ENCODE measurements around the gene TNFRSF18.
"Not testable (repeated sequence)": the region's sequence is repeated elsewhere in the genome, so short reads cannot be mapped to it uniquely, and the experiment has no call there.

Gene TNFRSF18

GRCh38 chr1:1177452-1178206 lies 28.8 kb downstream of the TNFRSF18 start:
- TF ChIP-seq CTCF (IDR thresholded peaks at IDR 0.05; ENCODE audit: insufficient read depth, low read length, poor library complexity, severe bottlenecking): no peak
- H3K27me3 ChIP-seq (replicated peaks; ENCODE audit: control insufficient read depth, insufficient read depth, low read length): no peaks in the 10 kb centered on the region; the same call in none of the 2 replicates
- DNase-seq (ENCODE audit: extremely low read depth, insufficient read length): peak; percentile 2
- no peak overlapping the region for H3K4me3 ChIP-seq (replicated peaks; ENCODE audit: low read depth, low read length)
- no peaks in the 10 kb centered on the region for H3K36me3 ChIP-seq (ENCODE audit: control insufficient read depth, insufficient read depth, low read length)

DNA sequence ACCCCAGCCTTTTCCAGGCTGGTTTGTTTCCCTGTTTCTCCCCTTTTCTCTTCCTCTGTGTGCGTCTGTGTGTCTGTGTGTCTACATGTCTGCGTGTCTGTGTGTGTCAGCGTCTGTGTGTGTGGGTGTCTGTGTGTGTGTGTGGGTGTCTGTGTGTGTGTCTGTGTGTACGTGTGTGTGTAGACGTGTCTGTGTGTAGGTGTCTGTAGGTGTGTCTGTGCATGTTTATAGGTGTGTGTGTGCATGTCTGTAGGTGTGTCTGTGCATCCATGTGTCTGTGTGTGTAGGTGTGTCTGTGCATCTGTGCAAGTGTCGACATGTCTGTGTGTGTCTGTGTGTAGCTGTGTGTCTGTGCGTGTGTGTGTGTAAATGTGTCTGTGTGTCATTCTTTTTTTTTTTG lies 29.5 kb downstream of the TNFRSF18 start:
- Histone ChIP-seq H3K27me3 (replicated peaks; ENCODE audit: control insufficient read depth, insufficient read depth, low read length) (no peaks in the 10 kb centered on the region; the same call in none of the 2 replicates), H3K36me3 (ENCODE audit: control insufficient read depth, insufficient read depth, low read length) (no peaks in the 10 kb centered on the region)
- no peak for DNase-seq (ENCODE audit: extremely low read depth, insufficient read length)

GRCh38 chr1:1176063-1176761 lies 30.2 kb downstream of the TNFRSF18 start:
- H3K36me3 ChIP-seq (ENCODE audit: control insufficient read depth, insufficient read depth, low read length); DNase-seq (ENCODE audit: extremely low read depth, insufficient read length); H3K27me3 ChIP-seq (replicated peaks; ENCODE audit: control insufficient read depth, insufficient read depth, low read length); H3K4me3 ChIP-seq (replicated peaks; ENCODE audit: low read depth, low read length): not testable (repeated sequence)

More for the DNA sequence above, 29.5 kb downstream of the TNFRSF18 start:
- TF ChIP-seq CTCF (IDR thresholded peaks at IDR 0.05; ENCODE audit: insufficient read depth, low read length, poor library complexity, severe bottlenecking): no peak
- H3K4me3 ChIP-seq (replicated peaks; ENCODE audit: low read depth, low read length): no peak overlapping the region

- no peaks in the 10 kb centered on the region for H3K36me3 ChIP-seq (ENCODE audit: control insufficient read depth, insufficient read depth, low read length)
- peak; percentile 14 for DNase-seq (ENCODE audit: extremely low read depth, insufficient read length)
- no peak for TF ChIP-seq CTCF (IDR thresholded peaks at IDR 0.05; ENCODE audit: insufficient read depth, low read length, poor library complexity, severe bottlenecking)
- no peak overlapping the region for H3K4me3 ChIP-seq (replicated peaks; ENCODE audit: low read depth, low read length)
- no peaks in the 10 kb centered on the region; the same call in none of the 2 replicates for H3K27me3 ChIP-seq (replicated peaks; ENCODE audit: control insufficient read depth, insufficient read depth, low read length)
Measured at GRCh38 chr1:1175221-1176062, 30.9 kb downstream of the TNFRSF18 start.

GRCh38 chr1:1173793-1174415 lies 32.5 kb downstream of the TNFRSF18 start, which contains the start of gene TTLL10:
TTLL10 (plus strand) TSS chr1:1173880; CDS start chr1:1179216, 5,336 bp downstream.
- DNase-seq (ENCODE audit: extremely low read depth, insufficient read length): peak; percentile 45

More at GRCh38 chr1:1173793-1174415, 32.5 kb downstream of the TNFRSF18 start, which contains the start of gene TTLL10:
- Histone ChIP-seq H3K27me3 (replicated peaks; ENCODE audit: control insufficient read depth, insufficient read depth, low read length) (no peaks in the 10 kb centered on the region; the same call in 1 of the 2 replicates), H3K36me3 (ENCODE audit: control insufficient read depth, insufficient read depth, low read length) (no peaks in the 10 kb centered on the region), H3K4me3 (replicated peaks; ENCODE audit: low read depth, low read length) (no peak within 1 kb of the TSS)
- no peak for TF ChIP-seq CTCF (IDR thresholded peaks at IDR 0.05; ENCODE audit: insufficient read depth, low read length, poor library complexity, severe bottlenecking)
